Measurements from ENCODE around the gene MED17.

GRCh38 chr11:93770160-93770559 is 13.9 kb upstream of the MED17 start:
- TF ChIP-seq EZH2 (IDR thresholded peaks at IDR 0.05): no peak
- TF ChIP-seq POLR2AphosphoS5 (IDR thresholded peaks at IDR 0.05; ENCODE audit: low read depth, low read length): no peak
- no peak for TF ChIP-seq CTCF (IDR thresholded peaks at IDR 0.05 in 2 of 3, conservative IDR thresholded peaks at IDR 0.05 in 1 of 3; ENCODE audit: borderline replicate concordance in 1 of 3, insufficient read depth in 1 of 3, low read depth in 2 of 3, low read length in 2 of 3)
- no peak for TF ChIP-seq SIN3A (IDR thresholded peaks at IDR 0.05; ENCODE audit: low read depth)
- TF ChIP-seq SP1 (IDR thresholded peaks at IDR 0.05; ENCODE audit: low read depth): no peak
- no peak for TF ChIP-seq POLR2A (IDR thresholded peaks at IDR 0.05; ENCODE audit: borderline replicate concordance, extremely low read depth, insufficient read depth, insufficient read length)
- TF ChIP-seq MAX (IDR thresholded peaks at IDR 0.05): no peak
- TF ChIP-seq ELF1 (IDR thresholded peaks at IDR 0.05; ENCODE audit: borderline replicate concordance, low read depth): no peak
- TF ChIP-seq REST (IDR thresholded peaks at IDR 0.05; ENCODE audit: low read depth): no peak
